IPS-15b (cell line): ENCODE measurements around the gene MTMR11.

Experiments used
- H3K27me3 ChIP-seq: one replicate; pipeline ENCODE4 v1.6.1; 2013; ENCODE audit warnings: low read length; ENCODE audit not compliant: control insufficient read depth, insufficient read depth
- H3K36me3 ChIP-seq: one replicate; pipeline ENCODE4 v1.6.1; 2013; ENCODE audit warnings: low read length; ENCODE audit not compliant: control insufficient read depth, insufficient read depth
- H3K4me1 ChIP-seq: one replicate; pipeline ENCODE4 v1.6.1; 2013; ENCODE audit warnings: mild to moderate bottlenecking, low read length; ENCODE audit not compliant: control insufficient read depth, insufficient read depth
- H3K4me3 ChIP-seq: one replicate; pipeline ENCODE4 v1.5.1; 2013; ENCODE audit warnings: low read depth, low read length
- H3K9ac ChIP-seq: one replicate; pipeline ENCODE4 v1.6.1; 2013; ENCODE audit warnings: low read depth, mild to moderate bottlenecking, low read length
- H3K9me3 ChIP-seq: one replicate; pipeline ENCODE4 v1.6.1; 2013; ENCODE audit warnings: mild to moderate bottlenecking, low read length; ENCODE audit not compliant: control insufficient read depth, insufficient read depth

MTMR11 gene

DNA sequence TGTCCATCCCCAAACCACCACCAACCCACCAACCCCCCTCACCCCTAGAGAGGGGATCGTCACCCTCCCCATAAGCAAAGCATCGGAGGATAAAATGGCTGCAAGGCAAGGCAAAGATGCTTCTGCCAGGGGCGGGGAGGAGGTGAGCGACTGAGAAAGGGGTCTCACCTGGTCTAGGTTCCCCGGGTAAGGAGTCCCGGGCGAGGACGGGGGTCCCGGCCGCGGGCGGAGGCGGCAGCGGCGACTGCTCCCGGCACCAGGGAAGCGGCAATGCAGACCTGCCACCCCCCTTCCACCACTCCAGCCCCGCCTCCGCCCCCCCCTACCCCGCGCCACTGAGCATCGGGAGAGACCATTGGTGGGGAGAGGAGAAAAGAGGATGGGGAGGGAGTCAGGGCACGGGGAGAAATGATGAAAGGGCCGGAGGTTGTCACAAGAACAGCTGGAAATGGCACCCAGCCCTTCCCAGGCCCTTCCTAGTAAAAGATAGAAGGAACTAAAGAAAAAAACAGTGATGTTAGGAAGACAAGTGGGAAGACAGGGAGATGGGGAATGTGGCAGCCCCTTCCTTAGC lies 19.0 kb downstream of the MTMR11 start, which contains the start of gene SV2A:
Gene SV2A, minus strand, starts transcription at position 274 of the 574 bp plus-strand sequence. CDS start 4,004 bp downstream, outside the sequence.
- Histone ChIP-seq H3K9me3 (no peaks in the 10 kb centered on the region), H3K9ac (peak within 1 kb of the TSS; percentile 74), H3K27me3 (no peaks in the 10 kb centered on the region), H3K4me1 (peaks cover 6% of the 10 kb centered on the region), H3K36me3 (no peaks in the 10 kb centered on the region), H3K4me3 (peak within 1 kb of the TSS; percentile 73)

GRCh38 chr1:149916898-149917252 lies 19.8 kb downstream of the MTMR11 start:
- Histone ChIP-seq H3K4me3 (peak overlapping the region; percentile 73), H3K27me3 (no peaks in the 10 kb centered on the region), H3K9me3 (no peaks in the 10 kb centered on the region), H3K9ac (no peak overlapping the region), H3K36me3 (no peaks in the 10 kb centered on the region), H3K4me1 (peaks cover 6% of the 10 kb centered on the region)

GRCh38 chr1:149916193-149916897 lies 20.3 kb downstream of the MTMR11 start:
- Histone ChIP-seq H3K9ac (no peak overlapping the region), H3K4me1 (peaks cover 6% of the 10 kb centered on the region), H3K9me3 (no peaks in the 10 kb centered on the region), H3K36me3 (peaks cover 5% of the 10 kb centered on the region), H3K4me3 (peak overlapping the region; percentile 73), H3K27me3 (no peaks in the 10 kb centered on the region)

GRCh38 chr1:149915429-149916192 lies 21.1 kb downstream of the MTMR11 start:
- no peak overlapping the region for H3K9ac ChIP-seq

GRCh38 chr1:149914545-149914944 lies 22.1 kb downstream of the MTMR11 start:
- Histone ChIP-seq H3K9ac (no peak overlapping the region), H3K4me3 (no peak overlapping the region), H3K36me3 (peaks cover 12% of the 10 kb centered on the region), H3K9me3 (no peaks in the 10 kb centered on the region), H3K4me1 (peaks cover 6% of the 10 kb centered on the region), H3K27me3 (no peaks in the 10 kb centered on the region)

More at GRCh38 chr1:149915429-149916192, 21.1 kb downstream of the MTMR11 start:
- H3K36me3 ChIP-seq = peaks cover 7% of the 10 kb centered on the region
- H3K9me3 ChIP-seq = no peaks in the 10 kb centered on the region
- H3K27me3 ChIP-seq = no peaks in the 10 kb centered on the region
- H3K4me3 ChIP-seq = peak overlapping the region; percentile 73
- peaks cover 6% of the 10 kb centered on the region for H3K4me1 ChIP-seq

GRCh38 chr1:149906570-149907075 lies 30.1 kb downstream of the MTMR11 start:
- H3K27me3 ChIP-seq = no peaks in the 10 kb centered on the region
- H3K9ac ChIP-seq = no peak overlapping the region
- H3K4me1 ChIP-seq = no peaks in the 10 kb centered on the region
- no peak overlapping the region for H3K4me3 ChIP-seq
- H3K9me3 ChIP-seq = no peaks in the 10 kb centered on the region
- peaks cover 29% of the 10 kb centered on the region for H3K36me3 ChIP-seq

GRCh38 chr1:149903836-149904491 lies 32.7 kb downstream of the MTMR11 start:
- no peak overlapping the region for H3K9ac ChIP-seq
- H3K27me3 ChIP-seq = peaks cover 9% of the 10 kb centered on the region
- H3K4me1 ChIP-seq = no peaks in the 10 kb centered on the region
- H3K4me3 ChIP-seq = no peak overlapping the region
- H3K36me3 ChIP-seq = peaks cover 13% of the 10 kb centered on the region
- H3K9me3 ChIP-seq = no peaks in the 10 kb centered on the region

DNA sequence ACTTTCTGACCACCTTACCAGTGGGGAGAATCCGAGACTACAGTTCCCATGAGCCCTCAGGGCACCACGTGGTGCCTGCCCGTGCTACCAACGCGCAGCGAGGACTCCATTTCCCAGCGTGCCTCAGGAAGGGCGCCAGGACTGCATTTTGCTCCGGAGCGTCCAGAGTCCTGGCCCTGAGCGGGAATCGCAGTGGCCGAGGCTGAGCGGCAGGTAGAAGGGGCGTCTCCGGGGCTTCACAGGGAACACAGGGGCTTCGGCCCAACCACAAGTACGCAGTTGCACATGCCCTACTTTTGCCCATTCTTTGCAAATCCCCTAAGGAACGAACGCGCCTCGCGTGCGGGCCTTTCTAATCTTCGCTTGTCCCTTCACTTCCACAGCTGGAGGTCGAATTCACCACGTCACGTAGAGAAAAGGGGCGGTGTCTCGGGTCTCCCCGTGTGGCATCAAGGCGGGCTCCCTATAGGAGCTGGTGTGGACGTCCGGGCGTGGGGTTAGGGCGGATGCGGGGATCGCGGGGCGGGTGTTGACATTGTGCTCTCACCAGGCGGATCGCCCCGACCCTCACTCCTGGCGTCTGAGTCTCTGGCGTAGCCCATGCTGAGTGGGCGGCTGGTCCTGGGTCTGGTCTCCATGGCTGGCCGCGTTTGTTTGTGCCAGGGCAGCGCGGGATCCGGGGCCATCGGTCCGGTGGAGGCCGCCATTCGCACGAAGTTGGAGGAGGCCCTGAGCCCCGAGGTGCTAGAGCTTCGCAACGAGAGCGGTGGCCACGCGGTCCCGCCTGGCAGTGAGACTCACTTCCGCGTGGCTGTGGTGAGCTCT lies 37.0 kb downstream of the MTMR11 start, which contains the start of gene BOLA1:
Gene BOLA1, plus strand, starts transcription at position 109 of the 825 bp plus-strand sequence. Its CDS starts 492 bp downstream, at position 601.
- Histone ChIP-seq H3K27me3 (peaks cover 9% of the 10 kb centered on the region), H3K4me3 (peak within 1 kb of the TSS; percentile 90), H3K36me3 (no peaks in the 10 kb centered on the region), H3K4me1 (no peaks in the 10 kb centered on the region), H3K9ac (peak within 1 kb of the TSS; percentile 93), H3K9me3 (no peaks in the 10 kb centered on the region)

- H3K27me3 ChIP-seq = peaks cover 9% of the 10 kb centered on the region
- no peaks in the 10 kb centered on the region for H3K4me1 ChIP-seq
- H3K36me3 ChIP-seq = no peaks in the 10 kb centered on the region
Measured at GRCh38 chr1:149896575-149896974, 40.1 kb downstream of the MTMR11 start.

DNA sequence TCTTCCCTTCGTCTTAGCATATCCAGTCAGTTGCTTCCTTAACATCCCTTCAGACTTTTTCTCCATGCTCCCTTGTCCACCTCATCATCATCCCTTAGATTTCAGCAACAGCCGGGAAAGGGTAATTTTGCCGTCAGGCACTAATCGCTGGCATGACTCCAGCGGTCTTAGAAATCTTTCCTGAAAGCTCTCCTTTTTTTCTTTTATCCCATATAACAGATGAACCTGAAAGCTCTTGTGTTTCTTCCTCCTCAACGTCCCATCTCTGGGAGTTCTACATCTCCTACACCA lies 47.7 kb downstream of the MTMR11 start:
- H3K4me1 ChIP-seq = peaks cover 8% of the 10 kb centered on the region
- H3K4me3 ChIP-seq = peak overlapping the region; percentile 54
- no peaks in the 10 kb centered on the region for H3K9me3 ChIP-seq
- no peaks in the 10 kb centered on the region for H3K36me3 ChIP-seq
- peak overlapping the region; percentile 95 for H3K9ac ChIP-seq
- no peaks in the 10 kb centered on the region for H3K27me3 ChIP-seq

More at GRCh38 chr1:149896575-149896974, 40.1 kb downstream of the MTMR11 start:
- Histone ChIP-seq H3K9ac (no peak overlapping the region), H3K9me3 (no peaks in the 10 kb centered on the region), H3K4me3 (no peak overlapping the region)
